ENCODE results near the gene MARK3.
A peak's percentile ranks its signal among the peaks of the same experiment; 100 is the strongest.

MARK3 gene

DNA sequence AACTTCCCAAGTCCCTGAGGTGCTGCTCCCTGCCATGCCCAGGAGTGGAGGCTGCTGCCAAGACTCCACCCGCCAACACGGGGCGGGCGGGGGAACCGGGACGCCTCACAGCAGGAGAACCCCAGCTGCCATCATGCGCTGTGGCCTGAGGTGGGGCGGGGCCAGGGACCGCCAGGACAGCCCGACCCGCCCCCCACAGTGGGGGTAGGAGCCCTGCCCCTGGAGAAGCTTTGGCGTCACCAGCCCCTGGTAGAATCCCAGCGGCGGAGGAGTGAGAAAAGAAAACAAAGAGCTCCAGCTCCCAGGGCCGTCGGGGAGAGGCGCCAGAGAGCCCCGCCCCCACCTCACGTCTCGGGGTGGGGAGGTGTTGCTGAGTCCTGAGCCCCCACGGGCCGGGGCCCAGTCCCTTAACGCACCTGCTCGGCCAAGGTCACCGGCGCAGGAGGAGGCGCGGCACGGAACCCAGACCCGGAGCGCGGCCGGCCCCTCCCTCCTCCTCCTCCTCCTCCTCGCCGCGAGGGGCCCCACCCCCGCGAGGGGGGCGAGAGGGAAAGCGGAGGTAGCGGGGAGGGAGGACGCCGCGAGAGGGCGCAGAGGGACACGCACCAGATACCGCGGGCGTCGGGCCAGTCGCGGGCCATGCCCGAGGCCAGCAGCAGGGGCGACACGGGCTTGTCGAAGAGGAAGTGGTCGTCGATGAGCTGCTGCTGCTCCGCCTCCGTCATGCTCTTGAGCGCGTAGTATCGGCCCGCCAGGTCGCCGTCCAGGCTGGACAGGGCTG, 135.6 kb downstream of the MARK3 start:
- TF ChIP-seq, protein P1, sequence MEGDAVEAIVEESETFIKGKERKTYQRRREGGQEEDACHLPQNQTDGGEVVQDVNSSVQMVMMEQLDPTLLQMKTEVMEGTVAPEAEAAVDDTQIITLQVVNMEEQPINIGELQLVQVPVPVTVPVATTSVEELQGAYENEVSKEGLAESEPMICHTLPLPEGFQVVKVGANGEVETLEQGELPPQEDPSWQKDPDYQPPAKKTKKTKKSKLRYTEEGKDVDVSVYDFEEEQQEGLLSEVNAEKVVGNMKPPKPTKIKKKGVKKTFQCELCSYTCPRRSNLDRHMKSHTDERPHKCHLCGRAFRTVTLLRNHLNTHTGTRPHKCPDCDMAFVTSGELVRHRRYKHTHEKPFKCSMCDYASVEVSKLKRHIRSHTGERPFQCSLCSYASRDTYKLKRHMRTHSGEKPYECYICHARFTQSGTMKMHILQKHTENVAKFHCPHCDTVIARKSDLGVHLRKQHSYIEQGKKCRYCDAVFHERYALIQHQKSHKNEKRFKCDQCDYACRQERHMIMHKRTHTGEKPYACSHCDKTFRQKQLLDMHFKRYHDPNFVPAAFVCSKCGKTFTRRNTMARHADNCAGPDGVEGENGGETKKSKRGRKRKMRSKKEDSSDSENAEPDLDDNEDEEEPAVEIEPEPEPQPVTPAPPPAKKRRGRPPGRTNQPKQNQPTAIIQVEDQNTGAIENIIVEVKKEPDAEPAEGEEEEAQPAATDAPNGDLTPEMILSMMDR (IDR thresholded peaks at IDR 0.05; ENCODE audit: low read length, missing control alignments), result peak; percentile 19
- peak; percentile 52 for DNase-seq (ENCODE audit: low read depth)
- peak overlapping the region; percentile 39 for H3K4me3 ChIP-seq (replicated peaks; ENCODE audit: low read depth, low read length)

DNA sequence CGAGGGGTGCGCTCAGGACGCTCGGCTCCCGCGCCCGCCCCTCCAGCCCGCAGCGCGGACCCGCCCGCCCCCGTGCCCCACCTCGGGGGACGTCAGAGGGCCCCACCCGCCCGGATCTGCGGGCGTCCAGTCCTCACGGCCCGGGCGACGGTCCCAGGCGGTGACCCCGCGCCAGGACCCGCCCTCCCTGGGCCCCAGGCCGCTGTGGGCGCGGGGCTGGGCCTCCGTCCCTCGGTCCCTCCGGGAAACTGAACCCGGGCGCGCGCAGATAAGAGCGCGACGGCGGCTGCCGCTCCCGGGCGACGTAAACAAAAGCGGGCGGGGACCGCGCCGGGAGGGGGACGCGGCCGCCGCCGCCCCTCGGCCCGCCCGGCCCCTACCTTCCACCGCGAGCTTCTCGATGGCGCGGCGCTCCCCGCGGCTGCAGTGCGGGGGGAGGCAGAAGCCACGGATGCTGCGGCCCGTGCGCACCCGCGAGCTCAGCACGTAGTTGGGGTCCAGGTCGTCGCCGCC, 136.3 kb downstream of the MARK3 start:
- TF ChIP-seq, protein P1 (IDR thresholded peaks at IDR 0.05; ENCODE audit: low read length, missing control alignments), result no peak
- no peak for DNase-seq (ENCODE audit: low read depth)

DNA sequence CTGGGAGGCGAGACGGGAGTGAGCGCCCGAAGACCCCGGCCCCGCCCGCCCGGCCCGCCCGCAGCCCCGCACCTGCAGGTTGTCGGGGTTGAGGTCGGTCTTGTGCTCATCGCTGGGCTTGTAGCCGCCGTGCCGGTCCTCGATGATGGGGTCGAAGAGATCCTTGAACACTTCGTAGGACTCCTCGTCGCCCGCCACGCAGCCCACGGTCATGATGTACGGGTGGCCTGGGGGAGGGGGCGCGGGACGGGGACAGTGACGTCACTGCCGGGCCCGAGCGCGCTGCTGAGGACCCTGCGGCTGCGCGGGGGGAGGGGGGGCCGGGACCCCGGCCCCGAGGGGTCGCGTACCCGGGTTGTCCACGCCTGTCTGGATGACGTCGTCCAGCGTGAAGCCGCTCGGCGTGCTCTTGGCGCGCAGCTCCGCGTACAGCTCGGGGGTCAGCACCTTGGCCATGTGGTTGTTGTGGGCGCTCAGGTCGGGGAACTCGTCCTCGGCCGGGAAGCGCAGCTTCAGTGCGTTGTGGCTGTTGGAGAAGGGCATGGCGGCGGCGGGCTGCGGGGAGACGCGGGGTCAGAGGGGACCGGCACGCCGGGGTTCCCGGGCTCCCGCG, 136.8 kb downstream of the MARK3 start:
- TF ChIP-seq, protein P1 (IDR thresholded peaks at IDR 0.05; ENCODE audit: low read length, missing control alignments), result no peak
- DNase-seq (ENCODE audit: low read depth), result no peak
- H3K4me3 ChIP-seq (replicated peaks; ENCODE audit: low read depth, low read length), result peak overlapping the region; percentile 40

More for the DNA sequence above, 136.3 kb downstream of the MARK3 start:
- H3K4me3 ChIP-seq (replicated peaks; ENCODE audit: low read depth, low read length), result peak overlapping the region; percentile 40

DNA sequence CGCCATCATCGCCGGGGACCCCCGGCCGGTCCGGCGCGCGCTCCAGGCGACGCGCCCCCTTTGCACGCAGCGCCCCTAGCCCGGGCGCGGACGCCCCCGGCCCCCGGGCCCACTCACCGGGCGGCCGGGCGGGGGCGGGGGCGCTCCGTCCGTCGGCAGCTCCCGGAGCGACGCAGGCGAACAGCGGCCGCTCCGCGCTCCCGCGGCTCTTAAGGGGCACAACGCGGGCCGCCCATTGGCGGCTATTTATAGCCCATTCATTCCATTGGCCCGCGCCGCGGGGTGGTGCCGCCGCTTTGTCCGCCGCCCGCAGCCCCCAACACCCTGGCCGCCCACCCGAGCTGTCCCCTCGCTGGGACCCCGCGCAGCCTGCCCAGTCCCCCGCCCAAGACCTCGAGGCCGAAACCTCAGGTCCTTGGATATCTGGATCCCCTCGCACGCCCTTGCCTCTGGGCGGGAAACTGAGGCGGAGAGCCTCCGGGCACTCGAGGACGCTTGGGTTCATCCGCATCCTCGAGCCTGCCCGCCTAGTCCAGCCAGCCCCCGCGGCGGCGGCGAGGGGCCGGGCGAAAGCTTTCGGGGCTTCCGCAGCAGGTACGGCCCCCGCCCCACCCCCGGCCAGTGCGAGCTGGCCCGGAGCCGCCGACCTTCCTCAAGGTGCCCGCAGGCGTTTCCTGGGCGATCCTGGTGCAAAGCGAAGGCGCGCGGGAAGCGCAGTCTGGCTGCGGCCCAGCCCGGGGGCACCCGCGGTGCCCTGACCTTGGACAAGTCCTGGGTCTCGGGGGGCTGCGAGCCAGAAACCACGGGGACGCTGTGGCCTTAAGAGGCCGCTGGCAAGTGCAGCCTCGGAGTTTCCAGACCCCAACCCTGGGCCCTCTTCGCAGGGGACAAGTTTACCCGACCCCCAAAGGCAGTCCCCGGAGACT, 137.7 kb downstream of the MARK3 start, which contains the start of gene CKB:
CKB (minus strand) TSS at position 182 of the 926 bp plus-strand sequence. CDS start 337 bp downstream, outside the sequence.
- H3K4me3 ChIP-seq (replicated peaks; ENCODE audit: low read depth, low read length), result peak within 1 kb of the TSS; percentile 40
- TF ChIP-seq, protein P1 (IDR thresholded peaks at IDR 0.05; ENCODE audit: low read length, missing control alignments), result no peak
- peak; percentile 50 for DNase-seq (ENCODE audit: low read depth)

DNA sequence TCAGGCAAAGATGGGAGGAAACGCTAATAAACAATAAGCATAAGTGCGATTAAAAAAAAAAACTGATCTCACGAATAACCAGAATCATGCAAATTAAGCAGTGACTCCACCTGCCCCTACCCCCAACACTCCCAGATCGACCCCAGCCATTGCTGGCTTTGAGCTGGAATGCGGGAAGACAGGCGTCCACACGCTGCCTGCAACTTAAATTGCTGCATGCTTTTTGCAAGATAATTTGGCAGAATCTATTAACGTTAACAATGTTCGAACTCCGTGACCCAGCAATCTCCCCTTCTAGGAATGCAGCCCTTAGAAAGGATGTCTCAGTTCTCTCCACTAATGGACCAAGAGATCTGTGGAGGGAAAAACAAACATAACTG, 138.3 kb downstream of the MARK3 start:
- no peak for DNase-seq (ENCODE audit: low read depth)
- TF ChIP-seq, protein P1 (IDR thresholded peaks at IDR 0.05; ENCODE audit: low read length, missing control alignments), result no peak
- no peak overlapping the region for H3K4me3 ChIP-seq (replicated peaks; ENCODE audit: low read depth, low read length)
